SH-SY5Y (cell line): ENCODE data around the gene GALNT1.

ENCODE experiments used
- GATA2 ChIP-seq: IDR thresholded peaks from 2 replicates; pipeline ENCODE4 v1.6.1; 2011; ENCODE audit warnings: mild to moderate bottlenecking, low read depth, low read length
- GATA3 ChIP-seq: IDR thresholded peaks from 2 replicates; pipeline ENCODE4 v1.6.1; 2011; ENCODE audit warnings: low read depth, mild to moderate bottlenecking, low read length, moderate library complexity

DNA sequence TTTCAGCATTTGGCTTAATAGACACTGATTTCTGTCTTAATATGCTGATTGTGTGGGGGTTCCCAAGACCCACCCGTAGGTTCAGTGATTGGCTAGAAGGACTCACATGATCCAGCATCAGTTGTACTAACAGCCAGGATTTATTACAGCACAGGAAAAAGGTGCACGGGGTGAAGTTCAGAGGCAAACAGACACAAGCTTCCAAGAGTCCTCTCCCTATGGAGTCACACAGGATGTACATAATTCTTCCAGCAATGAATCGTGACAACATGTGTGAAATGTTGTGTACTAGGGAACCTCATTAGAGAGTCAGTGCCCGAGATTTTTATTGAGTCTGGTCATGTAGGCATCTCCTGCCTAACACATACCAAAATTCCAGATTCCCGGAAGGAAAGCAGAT lies 52.8 kb downstream of the GALNT1 start:
- TF ChIP-seq GATA2: no peak
- no peak for TF ChIP-seq GATA3
